Body of pancreas (tissue), 4 donors: ENCODE data around the gene ZBTB20. TPM values are rescaled to one million over a fixed set of nuclear protein-coding genes. Genes with fewer than 3 reads are reported as not detected.

ENCODE experiments used
- ATAC-seq: fragments of 150-250 bp; one replicate; pipeline ENCODE4 v1.9.1; 2016
- DNase-seq, 4 donors: peaks; one replicate each; pipeline ENCODE4 v3.0.0-alpha.2; 2019
- H3K27ac ChIP-seq, 4 donors: fragments of 200-600 bp; sonication (generic); 1 replicate in 3 of 4; 2 replicates in 1 of 4; pipeline versions ENCODE4 v1.5.1 to v1.6.1; 2016 to 2019; ENCODE audit warnings: mild to moderate bottlenecking in 1 of 4, mixed read lengths in 1 of 4, moderate library complexity in 1 of 4
- H3K27me3 ChIP-seq, 2 donors: fragments of 200-600 bp; sonication (generic); one replicate each; pipeline ENCODE4 v1.6.0; 2016; ENCODE audit warnings: mild to moderate bottlenecking in 1 of 2
- H3K36me3 ChIP-seq, 2 donors: fragments of 200-600 bp; sonication (generic); replicated peaks in 1 of 2; 2 replicates each; pipeline ENCODE4 v1.5.1; 2016; ENCODE audit warnings: low read depth in 2 of 2; ENCODE audit not compliant: insufficient read depth in 1 of 2
- H3K4me1 ChIP-seq: fragments of 200-600 bp; sonication (generic); one replicate; pipeline ENCODE4 v1.6.0; 2016
- H3K4me3 ChIP-seq, 2 donors: fragments of 200-600 bp; sonication (generic); 1 replicate in 1 of 2; 2 replicates in 1 of 2; pipeline ENCODE4 v1.5.1; 2016 to 2019
- H3K9me3 ChIP-seq, 3 donors: fragments of 200-600 bp; sonication (generic); 1 replicate in 2 of 3; 2 replicates in 1 of 3; pipeline ENCODE4 v1.5.1; 2016
- POLR2A ChIP-seq, 3 donors: fragments of 450-650 bp; IDR thresholded peaks; one replicate each; pipeline ENCODE4 v1.6.1; 2016; ENCODE audit warnings: antibody characterized with exemption in 3 of 3, mild to moderate bottlenecking in 2 of 3
- WGBS, 2 donors: methylation state at CpG; one replicate each; pipeline ENCODE4 v1.1.5; 2017; 5-methylcytosine and 5-hydroxymethylcytosine counted together
- intact Hi-C: fragments of 100-400 bp; cut with DNase I; formaldehyde crosslinking; loops from one replicate; pipeline ENCODE4 v1.15.1; 2023
- total RNA-seq, 2 donors: library from RNA; depleted of rRNA; stranded (reverse); fragments of >200 nt; gene quantifications; one replicate each; pipeline ENCODE4 v1.1.0, GENCODE V29; 2016
- TF ChIP-seq, protein P1 (sequence below), 7 experiments: fragments of 450-650 bp in 4 of 7; fragments of 200-600 bp in 3 of 7; sonication (generic) in 3 of 7; IDR thresholded peaks; one replicate each; pipeline ENCODE4 v1.5.1; 2016 to 2019; ENCODE audit warnings: antibody characterized with exemption in 7 of 7

ZBTB20 gene
- total RNA-seq, 2 donors from 2014 or later = 48.3 to 77.1 TPM

DNA sequence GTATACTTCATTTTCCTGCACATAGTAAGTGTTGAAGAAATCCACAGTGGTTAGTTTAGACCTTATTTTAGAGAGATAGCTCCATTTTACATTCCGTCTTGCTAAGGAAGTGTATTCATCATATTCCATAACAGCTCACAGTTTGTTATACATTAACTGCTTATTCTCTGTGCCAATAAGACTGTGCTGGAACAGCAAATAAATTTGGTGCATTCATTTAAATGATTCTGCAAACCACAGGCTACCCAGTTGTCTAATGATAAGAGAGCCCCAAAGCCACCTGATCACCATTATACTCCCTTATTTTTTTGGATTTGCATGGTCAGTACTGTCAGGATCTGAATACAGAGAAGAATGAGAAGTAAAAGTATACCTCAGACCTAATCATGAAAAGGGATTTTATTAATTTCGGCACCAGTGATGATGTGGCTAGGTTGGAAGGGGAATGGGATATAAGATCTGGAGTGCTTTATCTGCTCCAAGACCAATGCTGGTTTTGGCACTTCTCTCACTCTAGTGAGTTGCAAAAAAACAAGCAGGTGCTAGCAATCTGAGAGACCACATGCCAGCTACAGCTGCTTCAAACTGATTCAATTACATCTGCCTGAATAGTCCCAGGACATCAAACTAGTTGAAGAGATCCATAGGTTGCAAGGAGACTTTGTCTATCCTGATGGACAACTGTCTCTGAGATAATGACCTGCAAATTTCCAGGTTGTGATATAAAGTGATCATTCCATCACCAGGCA lies 254.8 kb downstream of the ZBTB20 start:
- TF ChIP-seq POLR2A (IDR thresholded peaks at IDR 0.05) = no peak
- TF ChIP-seq, protein P1, sequence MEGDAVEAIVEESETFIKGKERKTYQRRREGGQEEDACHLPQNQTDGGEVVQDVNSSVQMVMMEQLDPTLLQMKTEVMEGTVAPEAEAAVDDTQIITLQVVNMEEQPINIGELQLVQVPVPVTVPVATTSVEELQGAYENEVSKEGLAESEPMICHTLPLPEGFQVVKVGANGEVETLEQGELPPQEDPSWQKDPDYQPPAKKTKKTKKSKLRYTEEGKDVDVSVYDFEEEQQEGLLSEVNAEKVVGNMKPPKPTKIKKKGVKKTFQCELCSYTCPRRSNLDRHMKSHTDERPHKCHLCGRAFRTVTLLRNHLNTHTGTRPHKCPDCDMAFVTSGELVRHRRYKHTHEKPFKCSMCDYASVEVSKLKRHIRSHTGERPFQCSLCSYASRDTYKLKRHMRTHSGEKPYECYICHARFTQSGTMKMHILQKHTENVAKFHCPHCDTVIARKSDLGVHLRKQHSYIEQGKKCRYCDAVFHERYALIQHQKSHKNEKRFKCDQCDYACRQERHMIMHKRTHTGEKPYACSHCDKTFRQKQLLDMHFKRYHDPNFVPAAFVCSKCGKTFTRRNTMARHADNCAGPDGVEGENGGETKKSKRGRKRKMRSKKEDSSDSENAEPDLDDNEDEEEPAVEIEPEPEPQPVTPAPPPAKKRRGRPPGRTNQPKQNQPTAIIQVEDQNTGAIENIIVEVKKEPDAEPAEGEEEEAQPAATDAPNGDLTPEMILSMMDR (IDR thresholded peaks at IDR 0.05) = no peak
- peaks cover 34% of the 10 kb centered on the region for H3K4me1 ChIP-seq
- intact Hi-C loops = no loop called here
- 31 to 33% methylated on average over 2 of the region's 2 CpGs for WGBS, 2 donors
- H3K36me3 ChIP-seq = no peaks in the 10 kb centered on the region
- H3K9me3 ChIP-seq = no peaks in the 10 kb centered on the region
- peak; percentile 35 to 71 (median 56) for DNase-seq
- no peaks in the 10 kb centered on the region for H3K27me3 ChIP-seq
- peak; percentile 83 for ATAC-seq
- no peak overlapping the region for H3K4me3 ChIP-seq
- H3K27ac ChIP-seq = peak overlapping the region; percentile 49 to 71 (median 64)

DNA sequence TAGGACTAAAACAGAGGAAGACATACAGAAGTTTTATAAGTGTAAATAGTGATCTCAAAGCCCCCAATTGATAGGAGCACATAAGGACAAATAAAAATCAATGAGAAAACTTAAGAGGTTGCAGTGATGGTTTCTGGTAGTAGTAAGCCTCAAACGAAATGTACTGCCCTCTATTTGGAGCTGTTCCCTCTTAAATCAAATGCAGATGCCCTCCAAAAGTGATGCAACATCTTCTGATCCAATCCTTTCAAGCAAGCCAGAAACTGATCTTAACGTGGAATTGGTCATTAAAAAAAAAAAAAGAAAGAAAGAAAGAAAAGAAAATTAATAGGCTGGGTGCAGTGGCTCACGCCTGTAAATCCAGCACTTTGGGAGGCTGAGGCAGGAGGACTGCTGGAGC lies 259.3 kb downstream of the ZBTB20 start:
- Histone ChIP-seq H3K36me3 (no peaks in the 10 kb centered on the region), H3K27ac (no peak overlapping the region), H3K4me1 (peaks cover 36% of the 10 kb centered on the region), H3K27me3 (no peaks in the 10 kb centered on the region), H3K9me3 (no peaks in the 10 kb centered on the region), H3K4me3 (no peak overlapping the region)
- DNase-seq (no peak), ATAC-seq (no peak)
- 79 to 83% methylated on average over 3 of the region's 3 CpGs for WGBS, 2 donors
- intact Hi-C loops = no loop called here
- TF ChIP-seq, protein P1 (IDR thresholded peaks at IDR 0.05) = no peak
- no peak for TF ChIP-seq POLR2A (IDR thresholded peaks at IDR 0.05)

DNA sequence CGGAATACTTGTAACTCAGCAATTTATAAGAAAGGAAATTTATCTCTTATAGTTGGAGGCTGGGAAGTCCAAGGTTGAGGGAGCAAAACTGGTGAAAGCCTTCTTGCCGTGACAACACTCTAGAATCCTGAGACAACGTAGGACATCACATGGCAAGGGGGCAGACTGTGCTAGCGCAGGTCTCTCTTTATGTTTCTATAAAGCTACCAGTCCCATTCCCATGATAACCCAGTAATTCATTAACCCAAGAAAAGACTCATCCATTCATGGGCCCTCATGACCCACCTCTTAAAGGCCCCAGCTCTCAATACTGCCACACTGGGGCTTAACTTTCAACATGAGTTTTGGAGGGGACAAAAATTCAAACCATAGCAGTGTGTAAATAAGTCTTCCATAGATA lies 260.2 kb downstream of the ZBTB20 start:
- 85 to 91% methylated on average over 4 of the region's 4 CpGs for WGBS, 2 donors
- Histone ChIP-seq H3K4me3 (no peak overlapping the region), H3K9me3 (no peaks in the 10 kb centered on the region), H3K36me3 (no peaks in the 10 kb centered on the region), H3K4me1 (peaks cover 27% of the 10 kb centered on the region), H3K27me3 (no peaks in the 10 kb centered on the region), H3K27ac (no peak overlapping the region)
- intact Hi-C loops = no loop called here
- DNase-seq = no peak
- TF ChIP-seq, protein P1 (IDR thresholded peaks at IDR 0.05) = no peak
- TF ChIP-seq POLR2A (IDR thresholded peaks at IDR 0.05) = no peak
- no peak for ATAC-seq

DNA sequence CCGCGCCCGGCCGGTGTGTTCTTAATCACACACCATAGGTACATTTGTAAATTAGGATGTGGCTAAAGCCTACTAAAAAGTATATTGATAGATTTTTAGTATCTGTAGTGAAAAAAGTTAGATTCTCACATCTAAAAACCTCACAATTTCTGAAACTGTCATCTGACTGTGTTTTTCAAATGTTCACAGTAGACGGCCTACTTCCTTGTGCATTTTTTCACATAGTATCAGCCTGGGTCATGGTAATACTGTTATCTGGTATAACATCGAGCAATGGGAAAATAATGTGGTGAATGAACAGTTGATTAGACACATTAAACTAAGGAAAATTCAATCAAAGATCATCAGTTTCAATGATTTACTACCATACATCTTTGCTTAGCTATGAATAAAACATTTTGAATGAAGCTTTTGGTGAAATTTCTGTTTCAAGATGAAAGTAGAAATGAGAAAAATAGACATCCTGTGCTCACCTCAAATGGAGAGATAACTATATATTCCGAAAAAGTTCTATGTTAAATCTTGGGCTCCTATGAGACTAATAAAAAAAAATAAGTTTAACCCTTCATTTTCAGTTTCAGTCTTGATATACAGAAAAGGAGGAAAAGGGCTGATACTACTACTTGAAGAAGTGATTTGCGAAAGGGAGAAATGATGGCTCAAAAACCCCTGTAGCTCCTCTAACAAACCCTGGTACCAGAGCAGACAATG lies 262.7 kb downstream of the ZBTB20 start:
- H3K36me3 ChIP-seq = no peaks in the 10 kb centered on the region
- intact Hi-C loops = no loop called here
- H3K27ac ChIP-seq = no peak overlapping the region
- peaks cover 33% of the 10 kb centered on the region for H3K4me1 ChIP-seq
- ATAC-seq (no peak), DNase-seq (no peak)
- no peaks in the 10 kb centered on the region for H3K9me3 ChIP-seq
- H3K27me3 ChIP-seq = no peaks in the 10 kb centered on the region
- WGBS, 2 donors = 90 to 91% methylated on average over 8 of the region's 8 CpGs
- TF ChIP-seq, protein P1 (IDR thresholded peaks at IDR 0.05) = no peak
- TF ChIP-seq POLR2A (IDR thresholded peaks at IDR 0.05) = no peak
- no peak overlapping the region for H3K4me3 ChIP-seq
